H1 (cell line): Measurements from ENCODE around the gene ZNF469. TPM values are rescaled to one million over a fixed set of nuclear protein-coding genes. Genes with fewer than 3 reads are reported as not detected.

Source experiments
- CTCF ChIA-PET: fragments of 300-600 bp; sonication (Branson Sonifier 250); formaldehyde crosslinking; loops from one replicate; lab custom pipeline; 2021; ENCODE audit not compliant: partially characterized antibody; lab: Charles Lee
- POLR2A ChIA-PET: fragments of 300-600 bp; sonication (Branson Sonifier 250); formaldehyde crosslinking; loops from one replicate; lab custom pipeline; 2021; ENCODE audit warnings: inconsistent platforms; ENCODE audit not compliant: partially characterized antibody; lab: Charles Lee
- DNase-seq, 2 experiments: peaks; one replicate each; pipeline versions ENCODE4 v3.0.0 to v3.0.0-alpha.2; 2010 to 2022; ENCODE audit warnings: low spot score in 2 of 2, low read depth in 1 of 2, mixed read lengths in 1 of 2
- FAIRE-seq: peaks from 2 replicates; lab custom pipeline; 2011; peaks lifted over from hg19 to GRCh38; lab: Jason Lieb, UNC
- H2AFZ ChIP-seq: 2 replicates; pipeline ENCODE4 v1.8.1; 2012; ENCODE audit warnings: low read length, inconsistent platforms
- H2AK5ac ChIP-seq: 2 replicates; pipeline ENCODE4 v1.6.1; 2013; ENCODE audit warnings: low read depth, low read length
- H2BK120ac ChIP-seq: replicated peaks from 2 replicates; pipeline ENCODE3; 2013; ENCODE audit warnings: low read depth, low read length, inconsistent platforms
- H2BK12ac ChIP-seq: 2 replicates; pipeline ENCODE4 v1.6.1; 2013; ENCODE audit warnings: low read depth, low read length
- H2BK15ac ChIP-seq: 2 replicates; pipeline ENCODE4 v1.6.1; 2013; ENCODE audit warnings: low read length
- H2BK20ac ChIP-seq: 2 replicates; pipeline ENCODE4 v1.6.1; 2013; ENCODE audit warnings: low read length
- H2BK5ac ChIP-seq: 2 replicates; pipeline ENCODE4 v1.6.1; 2013; ENCODE audit warnings: low read depth, low read length
- H3K14ac ChIP-seq: 2 replicates; pipeline ENCODE4 v1.6.1; 2013; ENCODE audit warnings: inconsistent platforms; ENCODE audit not compliant: insufficient read length
- H3K18ac ChIP-seq: 2 replicates; pipeline ENCODE4 v1.6.1; 2013; ENCODE audit warnings: low read length; ENCODE audit errors: extremely low read depth
- H3K23ac ChIP-seq: 2 replicates; pipeline ENCODE4 v1.6.1; 2013; ENCODE audit warnings: inconsistent platforms; ENCODE audit not compliant: insufficient read length
- H3K23me2 ChIP-seq: 2 replicates; pipeline ENCODE4 v1.6.1; 2013; ENCODE audit warnings: low read depth, low read length
- H3K27ac ChIP-seq: 2 replicates; pipeline ENCODE4 v1.6.1; 2011; ENCODE audit warnings: low read depth, low read length, inconsistent platforms
- H3K27me3 ChIP-seq, 4 experiments: replicated peaks in 1 of 4; 1 replicate in 1 of 4; 2 replicates in 3 of 4; pipeline versions ENCODE4 v1.6.1 to v1.8.1; 2011 to 2013; ENCODE audit warnings: low read length in 3 of 4, mild to moderate bottlenecking in 3 of 4, inconsistent platforms in 2 of 4, mixed read lengths in 2 of 4, moderate library complexity in 1 of 4; ENCODE audit not compliant: control insufficient read depth in 3 of 4, insufficient read depth in 3 of 4; ENCODE audit errors: extremely low read depth in 1 of 4
- H3K36me3 ChIP-seq, 4 experiments: 2 replicates each; pipeline versions ENCODE4 v1.6.1 to v1.8.1; 2011 to 2013; ENCODE audit warnings: mild to moderate bottlenecking in 4 of 4, low read length in 3 of 4, moderate library complexity in 2 of 4, control low read depth in 1 of 4, inconsistent platforms in 1 of 4; ENCODE audit not compliant: insufficient read depth in 4 of 4, control insufficient read depth in 2 of 4
- H3K4ac ChIP-seq: replicated peaks from 2 replicates; pipeline ENCODE3; 2013; ENCODE audit warnings: low read length, low read depth, mixed read lengths, inconsistent platforms; ENCODE audit not compliant: insufficient read length
- H3K4me1 ChIP-seq, 4 experiments: replicated peaks in 1 of 4; 1 replicate in 1 of 4; 2 replicates in 3 of 4; pipeline versions ENCODE4 v1.6.1 to v1.8.1; 2011 to 2013; ENCODE audit warnings: low read length in 3 of 4, inconsistent platforms in 2 of 4, mixed read lengths in 1 of 4; ENCODE audit not compliant: insufficient read depth in 4 of 4, control insufficient read depth in 3 of 4
- H3K4me2 ChIP-seq, 2 experiments: 2 replicates each; pipeline versions ENCODE4 v1.6.1 to v1.8.1; 2011 to 2013; ENCODE audit warnings: low read depth in 2 of 2, low read length in 2 of 2, control low read depth in 1 of 2, inconsistent platforms in 1 of 2, mild to moderate bottlenecking in 1 of 2; ENCODE audit not compliant: insufficient read depth in 1 of 2
- H3K4me3 ChIP-seq, 4 experiments: fragments of 200-600, 300-600 bp in 1 of 4; sonication (generic), shearing (Covaris generic), sonication (Bioruptor Twin) in 1 of 4; 2 replicates each; pipeline versions ENCODE4 v1.5.1 to v1.8.1; 2011 to 2016; ENCODE audit warnings: low read length in 4 of 4, low read depth in 3 of 4, control low read depth in 2 of 4, inconsistent platforms in 2 of 4, mild to moderate bottlenecking in 2 of 4, mixed read lengths in 1 of 4, moderate library complexity in 1 of 4; ENCODE audit not compliant: insufficient read depth in 2 of 4; ENCODE audit errors: extremely low read depth in 1 of 4
- H3K56ac ChIP-seq: replicated peaks from 2 replicates; pipeline ENCODE3; 2013; ENCODE audit warnings: low read depth, mild to moderate bottlenecking, mixed read lengths, low read length, inconsistent platforms; ENCODE audit not compliant: insufficient read length
- H3K79me1 ChIP-seq: 2 replicates; pipeline ENCODE4 v1.6.1; 2013; ENCODE audit warnings: low read depth, low read length, control low read depth
- H3K79me2 ChIP-seq, 2 experiments: 2 replicates each; pipeline versions ENCODE4 v1.6.1 to v1.8.1; 2012 to 2013; ENCODE audit warnings: low read length in 2 of 2, mild to moderate bottlenecking in 2 of 2, inconsistent platforms in 1 of 2; ENCODE audit not compliant: insufficient read depth in 2 of 2, control insufficient read depth in 1 of 2
- H3K9ac ChIP-seq, 4 experiments: replicated peaks in 1 of 4; 1 replicate in 1 of 4; 2 replicates in 3 of 4; pipeline versions ENCODE4 v1.6.1 to v1.8.1; 2011 to 2013; ENCODE audit warnings: low read depth in 3 of 4, low read length in 3 of 4, control low read depth in 2 of 4, mild to moderate bottlenecking in 2 of 4, moderate library complexity in 2 of 4, inconsistent platforms in 1 of 4; ENCODE audit errors: extremely low read depth in 1 of 4
- H3K9me3 ChIP-seq, 2 experiments: 2 replicates each; pipeline versions ENCODE4 v1.6.1 to v1.8.1; 2012 to 2013; ENCODE audit warnings: mild to moderate bottlenecking in 2 of 2, moderate library complexity in 2 of 2, control low read depth in 1 of 2, inconsistent platforms in 1 of 2, low read depth in 1 of 2, low read length in 1 of 2, mixed read lengths in 1 of 2; ENCODE audit not compliant: insufficient read depth in 2 of 2
- H4K20me1 ChIP-seq, 2 experiments: replicated peaks in 1 of 2; 2 replicates each; pipeline versions ENCODE3 to v1.8.1; 2011 to 2013; ENCODE audit warnings: inconsistent platforms in 2 of 2, low read length in 2 of 2, mild to moderate bottlenecking in 1 of 2; ENCODE audit not compliant: insufficient read depth in 2 of 2, control insufficient read depth in 1 of 2
- H4K5ac ChIP-seq: 2 replicates; pipeline ENCODE4 v1.6.1; 2013; ENCODE audit warnings: low read length, low read depth, mixed read lengths, inconsistent platforms; ENCODE audit not compliant: insufficient read length
- H4K8ac ChIP-seq: 2 replicates; pipeline ENCODE4 v1.8.0; 2013; ENCODE audit warnings: mild to moderate bottlenecking, moderate library complexity, low read length, inconsistent platforms; ENCODE audit not compliant: insufficient read depth; ENCODE audit errors: extremely low read depth
- H4K91ac ChIP-seq: replicated peaks from 2 replicates; pipeline ENCODE3; 2013; ENCODE audit warnings: low read length, mixed read lengths, inconsistent platforms; ENCODE audit not compliant: insufficient read length
- ASH2L ChIP-seq: fragments of 200-600, 300-600 bp; sonication (generic); IDR thresholded peaks from one replicate; pipeline ENCODE4 v1.7.1; 2017; ENCODE audit warnings: low read length
- CHD2 ChIP-seq: IDR thresholded peaks from 2 replicates; pipeline ENCODE4 v1.6.1; 2012; ENCODE audit warnings: low read length, improper control_type of control experiment
- CTBP2 ChIP-seq: IDR thresholded peaks from 2 replicates; pipeline ENCODE4 v1.7.0; 2011; ENCODE audit warnings: borderline replicate concordance, mild to moderate bottlenecking, moderate library complexity, mixed read lengths, low read length; ENCODE audit not compliant: insufficient read depth, insufficient read length
- KDM1A ChIP-seq: fragments of 200-600, 300-600 bp; sonication (generic); IDR thresholded peaks from 2 replicates; pipeline ENCODE4 v1.7.1; 2016; ENCODE audit warnings: mild to moderate bottlenecking, low read length, borderline replicate concordance
- KDM4A ChIP-seq: IDR thresholded peaks from one replicate; pipeline ENCODE4 v1.7.1; 2012; ENCODE audit warnings: low read depth, mild to moderate bottlenecking, moderate library complexity, low read length, inconsistent platforms; ENCODE audit not compliant: severe bottlenecking
- NRF1 ChIP-seq: IDR thresholded peaks from 2 replicates; pipeline ENCODE4 v1.6.1; 2011; ENCODE audit warnings: mild to moderate bottlenecking, low read depth, low read length, improper control_type of control experiment
- PHF8 ChIP-seq: fragments of 200-600 bp; sonication (generic); conservative IDR thresholded peaks from 2 replicates; pipeline ENCODE4 v1.7.1; 2012; ENCODE audit warnings: low read depth, mild to moderate bottlenecking, inconsistent platforms, low read length, moderate library complexity
- RAD21 ChIP-seq, 2 experiments: IDR thresholded peaks in 1 of 2; conservative IDR thresholded peaks in 1 of 2; 2 replicates each; pipeline ENCODE4 v1.6.1; 2011; ENCODE audit warnings: low read depth in 2 of 2, low read length in 2 of 2, improper control_type of control experiment in 1 of 2, inconsistent platforms in 1 of 2, mild to moderate bottlenecking in 1 of 2, moderate library complexity in 1 of 2
- RFX5 ChIP-seq: IDR thresholded peaks from 2 replicates; pipeline ENCODE4 v1.6.1; 2011; ENCODE audit warnings: low read depth, low read length, improper control_type of control experiment, borderline replicate concordance
- RNF2 ChIP-seq: fragments of 200-900, 300-1000 bp; sonication (generic); IDR thresholded peaks from 2 replicates; pipeline ENCODE4 v1.7.1; 2016; ENCODE audit warnings: borderline replicate concordance, low read depth, mild to moderate bottlenecking, antibody characterized with exemption, low read length; ENCODE audit not compliant: poor library complexity, severe bottlenecking; ENCODE audit errors: missing control alignments
- RXRA ChIP-seq: IDR thresholded peaks from 2 replicates; pipeline ENCODE4 v1.6.1; 2011; ENCODE audit warnings: low read depth, mild to moderate bottlenecking, low read length, moderate library complexity; ENCODE audit not compliant: insufficient read depth
- TBP ChIP-seq: IDR thresholded peaks from 2 replicates; pipeline ENCODE4 v1.6.1; 2011; ENCODE audit warnings: low read depth, low read length, improper control_type of control experiment
- WGBS, 2 experiments: shearing (Covaris generic) in 1 of 2; methylation state at CpG; one replicate each; pipeline versions ENCODE4 v1.1.6 to v1.1.7; 2013 to 2015; ENCODE audit warnings: low lambda C conversion rate in 2 of 2, mixed read lengths in 2 of 2, inconsistent platforms in 1 of 2, low coverage in 1 of 2, missing lambda C conversion rate in 1 of 2; ENCODE audit not compliant: insufficient replicate concordance in 2 of 2, insufficient coverage in 1 of 2, insufficient read length in 1 of 2; ENCODE audit errors: extremely low coverage in 1 of 2, missing lambda C conversion rate in 1 of 2; 5-methylcytosine and 5-hydroxymethylcytosine counted together
- polyA plus RNA-seq, 7 experiments: library from polyadenylated mRNA; depleted of rRNA in 3 of 7; stranded (reverse) in 5 of 7; unstranded in 2 of 7; fragments of >200 nt in 5 of 7; fragments of 200-250 nt in 2 of 7; gene quantifications; 1 replicate in 5 of 7; 2 replicates in 1 of 7; 4 replicates in 1 of 7; pipeline versions ENCODE4 v1.2.1 to v1.2.3, GENCODE V29; 2011 to 2013; ENCODE audit warnings: missing spikeins in 2 of 7, mixed read lengths in 2 of 7
- total RNA-seq: library from RNA; stranded (reverse); fragmentation: NEBNext Ultra II Directional; extraction: Animal tissue kit (Norgen Biotek cat#: 25700); gene quantifications from 2 replicates; pipeline ENCODE4 v1.2.1, GENCODE V29; 2021

The ZNF469 gene
- total and polyA plus RNA-seq, 2 of the 8 experiments (the other 6 are each of a cell fraction or from before 2014, with no cell fraction given): 0.30 to 1.8 TPM

GRCh38 chr16:88421871-88422433, 39.2 kb downstream of the ZNF469 start:
- no peak for TF ChIP-seq TBP
- no peak for TF ChIP-seq RFX5
- no peak for TF ChIP-seq CHD2
- no peak for TF ChIP-seq CTBP2
- TF ChIP-seq RAD21 (IDR thresholded peaks at IDR 0.05 in 1 of 2, conservative IDR thresholded peaks at IDR 0.05 in 1 of 2; ENCODE audit: low read depth in 2 of 2, low read length in 2 of 2): no peak
- TF ChIP-seq RXRA: no peak
- no peak for TF ChIP-seq KDM1A
- no peak for TF ChIP-seq NRF1
- TF ChIP-seq PHF8: no peak
- no peak for TF ChIP-seq KDM4A
- TF ChIP-seq RNF2: no peak
- TF ChIP-seq ASH2L: no peak
- Histone ChIP-seq H3K79me1 (no peaks in the 10 kb centered on the region), H3K4me1 (no peaks in the 10 kb centered on the region), H2BK15ac (no peak overlapping the region), H3K27ac (no peak overlapping the region), H3K56ac (peak overlapping the region; percentile 39), H4K8ac (no peak overlapping the region), H3K18ac (no peak overlapping the region), H2BK120ac (no peak overlapping the region), H3K4ac (no peak overlapping the region), H3K14ac (no peak overlapping the region), H3K23me2 (peaks cover 14% of the 10 kb centered on the region; the same call in 1 of the 2 replicates), H4K5ac (no peak overlapping the region), H3K9me3 (no peaks in the 10 kb centered on the region), H2BK12ac (no peak overlapping the region), H2AFZ (no peak overlapping the region), H3K23ac (no peak overlapping the region), H4K20me1 (peaks cover 0 to 11% of the 10 kb centered on the region in 2 experiments), H3K79me2 (no peaks in the 10 kb centered on the region), H2BK20ac (no peak overlapping the region), H4K91ac (no peak overlapping the region), H2BK5ac (no peak overlapping the region), H3K36me3 (no peaks in the 10 kb centered on the region), H3K27me3 (no peaks in the 10 kb centered on the region), H2AK5ac (no peak overlapping the region), H3K4me3 (no peak overlapping the region), H3K9ac (no peak overlapping the region), H3K4me2 (no peak overlapping the region)
- ChIA-PET CTCF (interaction anchor here (0.6 kb wide), 1 partner anchor 74 kb away, joined by 3 read pairs; no protein-coding TSS in a partner anchor), POLR2A (no interaction called here)
- no peak for DNase-seq
- no peak for FAIRE-seq
- WGBS, 2 experiments: 63% methylated on average over 4 of the region's 5 CpGs; no CpG with 5 or more reads in 1 of the 2 experiments
